ENCODE data around the gene RXRB. TPM values are rescaled to one million over a fixed set of nuclear protein-coding genes. Genes with fewer than 3 reads are reported as not detected.

The RXRB gene
- total and polyA plus RNA-seq, 8 donors, result 2.9 to 50.4 (median 16.6) TPM

- peak in 1 of 2 donors; percentile 26 for DNase-seq
- intact Hi-C loops (cut with DNase I; ENCODE audit: low total_unique reads), result loop anchor here (5.0 to 10.0 kb wide), 2 partner anchors 86 to 244 kb away; partner anchors contain the start of gene HLA-DOA
- H3K9me3 ChIP-seq, result no peaks in the 10 kb centered on the region
- H3K36me3 ChIP-seq, result peaks cover 0 to 17% (median 16%) of the 10 kb centered on the region in 4 donors
- peaks cover 22 to 40% (median 28%) of the 10 kb centered on the region in 4 donors for H3K4me1 ChIP-seq
- no peak for TF ChIP-seq POLR2A (IDR thresholded peaks at IDR 0.05)
- no peak for TF ChIP-seq POLR2AphosphoS5 (IDR thresholded peaks at IDR 0.05)
- peak in 1 of 7 experiments; percentile 51 for TF ChIP-seq CTCF (IDR thresholded peaks at IDR 0.05)
- TF ChIP-seq EP300 (IDR thresholded peaks at IDR 0.05), result no peak
- WGBS, 5 donors, result 1% methylated on average over 18 of the region's 18 CpGs
- H3K27ac ChIP-seq, result peak overlapping the region; percentile 46 to 97 (median 95)
- no peaks in the 10 kb centered on the region for H3K27me3 ChIP-seq
- H3K4me3 ChIP-seq, result peak overlapping the region; percentile 45 to 61 (median 52)
These were observed 48.1 kb upstream of the RXRB start for GRCh38 chr6:33248643-33248931.

- H3K9me3 ChIP-seq, result no peaks in the 10 kb centered on the region
- H3K4me1 ChIP-seq, result peaks cover 22 to 40% (median 28%) of the 10 kb centered on the region in 4 donors
- TF ChIP-seq POLR2AphosphoS5 (IDR thresholded peaks at IDR 0.05) (peak in 2 of 3 donors; percentile 13 to 67), POLR2A (IDR thresholded peaks at IDR 0.05) (no peak), CTCF (IDR thresholded peaks at IDR 0.05) (peak in 5 of 7 experiments; percentile 96 to 97 (median 97)), EP300 (IDR thresholded peaks at IDR 0.05) (no peak)
- 2 to 10% (median 3%) methylated on average over 12 to 28 of the region's 28 CpGs for WGBS, 5 donors
- intact Hi-C loops (cut with DNase I; ENCODE audit: low total_unique reads), result loop anchor here (5.0 to 10.0 kb wide), 2 partner anchors 86 to 243 kb away; partner anchors contain the start of gene HLA-DOA
- H3K4me3 ChIP-seq, result peak overlapping the region; percentile 45 to 61 (median 52)
- H3K27me3 ChIP-seq, result no peaks in the 10 kb centered on the region
- DNase-seq, result peak; percentile 92 to 94
- H3K27ac ChIP-seq, result peak overlapping the region; percentile 46 to 97 (median 95)
- peaks cover 0 to 17% (median 16%) of the 10 kb centered on the region in 4 donors for H3K36me3 ChIP-seq
These were observed 47.6 kb upstream of the RXRB start for GRCh38 chr6:33247977-33248642.

GRCh38 chr6:33243476-33243875 lies 43.0 kb upstream of the RXRB start:
- intact Hi-C loops (cut with DNase I; ENCODE audit: low total_unique reads), result loop anchor here (10.0 kb wide), 1 partner anchor 239 kb away; the partner anchor contains the start of gene HLA-DOA
- Histone ChIP-seq H3K36me3 (no peaks in the 10 kb centered on the region), H3K4me3 (no peak overlapping the region), H3K9me3 (no peaks in the 10 kb centered on the region), H3K27ac (no peak overlapping the region), H3K27me3 (peaks cover 0 to 19% (median 0%) of the 10 kb centered on the region in 3 donors), H3K4me1 (peaks cover 5 to 12% (median 8%) of the 10 kb centered on the region in 4 donors)
- DNase-seq, result no peak
- WGBS, 5 donors, result 33 to 53% (median 39%) methylated on average over 1 of the region's 1 CpG
- TF ChIP-seq EP300 (IDR thresholded peaks at IDR 0.05) (no peak), POLR2A (IDR thresholded peaks at IDR 0.05) (no peak), POLR2AphosphoS5 (IDR thresholded peaks at IDR 0.05) (no peak), CTCF (IDR thresholded peaks at IDR 0.05) (no peak)

GRCh38 chr6:33241968-33242367 lies 41.5 kb upstream of the RXRB start:
- no peak for TF ChIP-seq CTCF (IDR thresholded peaks at IDR 0.05)
- TF ChIP-seq POLR2AphosphoS5 (IDR thresholded peaks at IDR 0.05), result no peak
- H3K36me3 ChIP-seq, result no peaks in the 10 kb centered on the region
- intact Hi-C loops (cut with DNase I; ENCODE audit: low total_unique reads), result loop anchor here (10.0 kb wide), 1 partner anchor 237 kb away; the partner anchor contains the start of gene HLA-DOA
- H3K4me1 ChIP-seq, result no peaks in the 10 kb centered on the region
- H3K27me3 ChIP-seq, result peaks cover 0 to 19% (median 0%) of the 10 kb centered on the region in 3 donors
- H3K4me3 ChIP-seq, result no peak overlapping the region
- H3K27ac ChIP-seq, result no peak overlapping the region
- no peaks in the 10 kb centered on the region for H3K9me3 ChIP-seq
- WGBS, 5 donors, result 57 to 69% (median 66%) methylated on average over 3 of the region's 3 CpGs
- DNase-seq, result no peak
